HFFc6 (cell line): ENCODE results near the gene NEDD9. TPM values are rescaled to one million over a fixed set of nuclear protein-coding genes. Genes with fewer than 3 reads are reported as not detected.

Experiments used
- DNase-seq: peaks from one replicate; pipeline ENCODE4 v3.0.0-alpha.2; 2018
- H3K27ac Mint-ChIP-seq: 2 replicates; pipeline ENCODE4 v1.8.0; 2020; ENCODE audit warnings: mild to moderate bottlenecking, mixed read lengths
- H3K27me3 Mint-ChIP-seq: 2 replicates; pipeline ENCODE4 v1.8.0; 2021; ENCODE audit warnings: mild to moderate bottlenecking, moderate library complexity, mixed read lengths; ENCODE audit not compliant: insufficient read depth
- H3K36me3 Mint-ChIP-seq: 2 replicates; pipeline ENCODE4 v1.8.0; 2021; ENCODE audit warnings: low read depth, mixed read lengths
- H3K4me1 Mint-ChIP-seq: 2 replicates; pipeline ENCODE4 v1.8.0; 2020; ENCODE audit warnings: low read depth, mixed read lengths
- H3K4me3 Mint-ChIP-seq: 2 replicates; pipeline ENCODE4 v1.8.0; 2020; ENCODE audit warnings: mild to moderate bottlenecking, moderate library complexity, mixed read lengths
- H3K9me3 Mint-ChIP-seq: 2 replicates; pipeline ENCODE4 v1.8.0; 2020; ENCODE audit warnings: mild to moderate bottlenecking, mixed read lengths
- total RNA-seq, 6 experiments: library from RNA; stranded (reverse); fragmentation: NEBNext Ultra II Directional; extraction: Animal tissue kit (Norgen Biotek cat#: 25700); gene quantifications; 2 replicates in 1 of 6; 3 replicates in 5 of 6; pipeline ENCODE4 v1.2.3, GENCODE V29; 2021
- TF ChIP-seq, protein P1 (sequence below): fragments of 200-600 bp; sonication (generic); IDR thresholded peaks from 2 replicates; pipeline ENCODE4 v1.5.0; 2021; ENCODE audit warnings: antibody characterized with exemption, mild to moderate bottlenecking

Gene NEDD9
- total RNA-seq, 6 experiments from 2014 or later: 10.3 to 19.9 (median 12.6) TPM

DNA sequence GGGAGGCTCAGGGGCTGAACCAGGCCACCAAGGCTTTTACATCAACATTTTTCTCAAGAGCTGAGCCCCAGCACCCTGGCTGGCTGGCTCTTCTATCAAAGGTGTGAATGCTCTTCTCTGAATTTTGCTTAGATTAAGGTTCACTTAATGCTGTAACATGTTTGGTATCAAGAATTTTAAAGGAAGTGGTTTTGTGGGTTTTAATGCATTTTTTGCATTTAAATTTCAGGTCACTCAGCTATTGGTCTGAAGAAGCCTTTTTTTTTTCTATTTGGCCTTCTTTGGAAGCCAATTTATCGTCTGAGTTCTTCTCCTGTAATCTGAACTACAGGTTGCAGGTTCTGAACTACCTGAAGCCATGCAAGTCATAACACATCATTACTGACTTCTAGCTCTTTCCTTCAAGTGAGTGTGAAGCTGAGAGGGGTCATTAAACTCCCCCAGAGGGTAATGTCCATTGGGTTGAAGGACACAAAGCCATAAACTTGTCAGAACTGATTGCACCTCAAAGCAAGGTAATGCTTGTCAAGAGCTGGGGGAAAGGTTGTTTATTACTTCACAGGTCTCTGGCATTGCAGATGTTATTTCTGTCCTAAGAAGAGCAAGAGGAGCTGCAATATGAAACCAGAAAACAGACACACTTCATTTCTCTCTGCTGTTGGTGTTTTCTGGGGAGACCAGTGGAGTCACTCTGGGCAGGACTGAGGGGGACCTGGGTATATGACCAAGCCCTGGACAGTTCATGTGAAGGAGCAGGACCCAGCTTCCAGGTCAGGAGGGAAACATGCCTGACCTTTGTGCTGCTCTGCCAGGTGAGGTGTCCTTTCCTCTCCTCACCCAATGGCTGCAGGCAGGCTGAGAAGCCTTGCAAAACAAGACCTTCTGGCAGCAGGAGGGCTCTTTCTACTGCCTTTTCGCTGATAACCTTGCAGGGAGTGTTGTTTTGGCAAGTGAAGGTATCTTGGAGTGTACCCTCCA lies 26.1 kb upstream of the NEDD9 start:
- no peaks in the 10 kb centered on the region for H3K36me3 Mint-ChIP-seq
- TF ChIP-seq, protein P1, sequence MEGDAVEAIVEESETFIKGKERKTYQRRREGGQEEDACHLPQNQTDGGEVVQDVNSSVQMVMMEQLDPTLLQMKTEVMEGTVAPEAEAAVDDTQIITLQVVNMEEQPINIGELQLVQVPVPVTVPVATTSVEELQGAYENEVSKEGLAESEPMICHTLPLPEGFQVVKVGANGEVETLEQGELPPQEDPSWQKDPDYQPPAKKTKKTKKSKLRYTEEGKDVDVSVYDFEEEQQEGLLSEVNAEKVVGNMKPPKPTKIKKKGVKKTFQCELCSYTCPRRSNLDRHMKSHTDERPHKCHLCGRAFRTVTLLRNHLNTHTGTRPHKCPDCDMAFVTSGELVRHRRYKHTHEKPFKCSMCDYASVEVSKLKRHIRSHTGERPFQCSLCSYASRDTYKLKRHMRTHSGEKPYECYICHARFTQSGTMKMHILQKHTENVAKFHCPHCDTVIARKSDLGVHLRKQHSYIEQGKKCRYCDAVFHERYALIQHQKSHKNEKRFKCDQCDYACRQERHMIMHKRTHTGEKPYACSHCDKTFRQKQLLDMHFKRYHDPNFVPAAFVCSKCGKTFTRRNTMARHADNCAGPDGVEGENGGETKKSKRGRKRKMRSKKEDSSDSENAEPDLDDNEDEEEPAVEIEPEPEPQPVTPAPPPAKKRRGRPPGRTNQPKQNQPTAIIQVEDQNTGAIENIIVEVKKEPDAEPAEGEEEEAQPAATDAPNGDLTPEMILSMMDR: no peak
- peaks cover 22% of the 10 kb centered on the region for H3K4me1 Mint-ChIP-seq
- DNase-seq: no peak
- H3K4me3 Mint-ChIP-seq: no peak overlapping the region
- no peak overlapping the region for H3K27ac Mint-ChIP-seq
- H3K9me3 Mint-ChIP-seq: no peaks in the 10 kb centered on the region
- H3K27me3 Mint-ChIP-seq: no peaks in the 10 kb centered on the region

DNA sequence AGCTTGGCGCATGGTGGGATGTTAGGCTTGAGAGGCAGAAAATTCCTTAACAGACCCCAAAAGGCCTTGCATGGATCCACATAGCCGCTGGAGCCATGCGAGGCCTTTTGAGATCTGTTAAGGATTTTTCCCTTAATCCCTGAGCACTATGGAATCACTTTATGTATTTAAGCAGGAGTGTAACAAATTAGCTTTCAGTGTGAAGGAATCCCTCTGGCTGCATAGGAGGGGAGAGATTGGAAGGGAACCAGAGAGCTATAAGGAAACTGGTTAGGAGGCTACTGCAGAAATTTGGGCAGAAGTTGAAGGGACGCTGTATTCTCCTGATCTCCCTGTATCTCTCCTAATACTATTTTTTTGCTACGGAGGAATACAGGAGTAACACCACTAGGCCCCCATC lies 23.1 kb upstream of the NEDD9 start:
- Mint-ChIP-seq H3K4me3 (no peak overlapping the region), H3K9me3 (no peaks in the 10 kb centered on the region), H3K4me1 (peaks cover 39% of the 10 kb centered on the region), H3K36me3 (no peaks in the 10 kb centered on the region), H3K27me3 (no peaks in the 10 kb centered on the region), H3K27ac (no peak overlapping the region)
- TF ChIP-seq, protein P1: no peak
- no peak for DNase-seq

DNA sequence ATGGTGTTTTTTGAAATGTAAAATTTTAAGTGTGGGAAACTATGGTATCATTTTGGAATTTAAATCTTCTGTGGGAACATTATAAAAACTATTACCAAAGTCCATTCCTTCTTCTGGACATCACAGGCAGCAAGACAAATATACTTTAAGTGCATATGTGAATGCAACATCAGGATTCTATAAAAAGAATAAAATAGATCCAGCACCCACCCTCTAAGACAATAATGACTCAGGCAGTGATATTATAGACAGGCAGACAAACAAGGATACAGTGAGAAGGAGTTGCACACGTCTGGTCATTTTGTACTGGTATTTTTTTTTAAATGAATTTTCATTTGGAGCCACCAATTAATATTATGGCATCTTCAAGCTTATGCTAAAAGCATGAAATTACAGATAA lies 21.1 kb upstream of the NEDD9 start:
- Mint-ChIP-seq H3K4me3 (no peak overlapping the region), H3K36me3 (no peaks in the 10 kb centered on the region), H3K9me3 (no peaks in the 10 kb centered on the region; the same call in 1 of the 2 replicates), H3K27ac (no peak overlapping the region), H3K4me1 (peaks cover 36% of the 10 kb centered on the region), H3K27me3 (peaks cover 2% of the 10 kb centered on the region; the same call in 1 of the 2 replicates)
- TF ChIP-seq, protein P1: no peak
- no peak for DNase-seq

DNA sequence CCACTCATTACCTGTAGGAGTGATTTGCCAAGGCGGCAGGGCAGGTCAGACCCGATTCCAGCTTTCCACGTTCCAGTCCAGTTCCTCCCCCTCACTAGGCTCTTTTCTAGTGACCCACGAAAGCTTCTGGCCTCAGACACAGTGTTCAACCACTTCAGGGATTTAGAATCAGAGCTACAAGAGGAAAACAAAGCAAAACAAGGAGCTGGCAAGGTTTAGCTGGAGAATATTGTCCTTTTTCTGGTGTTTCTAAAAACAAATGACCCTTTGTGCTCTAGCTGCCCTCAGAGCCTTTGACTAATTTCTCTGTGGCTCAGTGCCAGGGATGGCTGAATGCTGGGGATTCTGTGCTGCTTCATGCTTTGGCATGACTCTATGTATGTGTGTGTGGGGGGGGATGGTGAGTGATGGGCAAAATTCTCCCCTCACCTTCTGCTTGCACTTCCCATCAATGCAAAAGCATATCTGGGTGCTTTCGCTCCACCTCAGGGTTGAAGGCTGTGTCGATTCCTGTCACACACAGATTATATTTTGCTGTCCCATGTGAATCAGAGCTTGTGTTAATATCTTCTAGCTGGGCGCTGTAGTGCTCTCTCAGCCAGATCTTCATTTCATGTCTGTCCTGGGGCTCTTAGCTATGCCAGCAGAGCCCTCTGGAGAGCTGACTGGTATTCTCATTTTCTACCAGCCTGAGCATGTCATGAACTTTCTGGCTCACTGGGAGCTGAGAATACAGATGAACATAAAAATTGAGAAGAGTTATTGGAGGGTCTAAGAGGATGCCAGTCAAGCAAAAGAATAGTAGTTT lies 19.3 kb upstream of the NEDD9 start:
- peak; percentile 40 for DNase-seq
- TF ChIP-seq, protein P1: no peak
- Mint-ChIP-seq H3K4me3 (peak overlapping the region; percentile 21; the same call in 1 of the 2 replicates), H3K9me3 (no peaks in the 10 kb centered on the region; the same call in 1 of the 2 replicates), H3K4me1 (peaks cover 33% of the 10 kb centered on the region), H3K27me3 (peaks cover 2% of the 10 kb centered on the region; the same call in 1 of the 2 replicates), H3K27ac (peak overlapping the region; percentile 32), H3K36me3 (no peaks in the 10 kb centered on the region)

DNA sequence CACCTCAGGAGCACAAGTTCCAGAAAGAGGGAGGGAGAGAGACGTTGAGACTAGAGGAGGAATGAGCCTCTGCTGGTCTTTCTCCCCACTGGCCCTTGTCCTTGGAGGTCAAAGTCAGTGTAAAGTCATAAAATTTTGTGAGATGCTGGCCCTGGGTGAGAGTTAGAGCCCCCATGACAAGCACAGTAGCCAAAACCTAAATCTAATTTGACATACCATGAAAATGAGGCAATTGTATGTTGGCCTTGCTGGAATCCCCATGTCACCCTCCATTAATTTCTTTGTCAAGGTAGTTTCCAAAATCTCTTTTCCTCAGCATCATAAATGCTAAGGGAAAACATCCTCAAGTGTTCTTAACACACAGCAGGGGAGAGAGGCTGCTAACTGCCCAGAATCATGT lies 17.6 kb upstream of the NEDD9 start:
- DNase-seq: no peak
- no peaks in the 10 kb centered on the region for H3K36me3 Mint-ChIP-seq
- H3K9me3 Mint-ChIP-seq: no peaks in the 10 kb centered on the region; the same call in 1 of the 2 replicates
- TF ChIP-seq, protein P1: no peak
- H3K27ac Mint-ChIP-seq: no peak overlapping the region
- peaks cover 2% of the 10 kb centered on the region; the same call in 1 of the 2 replicates for H3K27me3 Mint-ChIP-seq
- no peak overlapping the region for H3K4me3 Mint-ChIP-seq
- H3K4me1 Mint-ChIP-seq: peaks cover 44% of the 10 kb centered on the region
